Nephron progenitor cell (in vitro differentiated cells): ENCODE results near the gene CELA2A.
A peak's percentile ranks its signal among the peaks of the same experiment; 100 is the strongest.

ENCODE experiments used
- DNase-seq: peaks from one replicate; pipeline ENCODE4 v3.0.0; 2021
- H3K27ac Mint-ChIP-seq: 2 replicates; pipeline ENCODE4 v1.8.0; 2021; ENCODE audit warnings: mild to moderate bottlenecking, moderate library complexity, mixed read lengths
- H3K27me3 Mint-ChIP-seq: 2 replicates; pipeline ENCODE4 v1.8.0; 2021; ENCODE audit warnings: mild to moderate bottlenecking, low read depth, mixed read lengths; ENCODE audit not compliant: poor library complexity
- H3K36me3 Mint-ChIP-seq: 2 replicates; pipeline ENCODE4 v1.8.0; 2021; ENCODE audit warnings: low read depth, mixed read lengths
- H3K4me1 Mint-ChIP-seq: 2 replicates; pipeline ENCODE4 v1.8.0; 2021; ENCODE audit warnings: mixed read lengths
- H3K4me3 Mint-ChIP-seq: 2 replicates; pipeline ENCODE4 v1.8.0; 2021; ENCODE audit warnings: mild to moderate bottlenecking, moderate library complexity, mixed read lengths
- H3K9me3 Mint-ChIP-seq: 2 replicates; pipeline ENCODE4 v1.8.0; 2021; ENCODE audit warnings: mild to moderate bottlenecking, moderate library complexity, mixed read lengths
- CTCF ChIP-seq: fragments of 200-600 bp; sonication (generic); IDR thresholded peaks from 2 replicates; pipeline ENCODE4 v1.5.0; 2021; ENCODE audit warnings: antibody characterized with exemption

CELA2A gene

GRCh38 chr1:15410884-15411245 lies 45.7 kb upstream of the CELA2A start:
- H3K27ac Mint-ChIP-seq, result no peak overlapping the region
- H3K27me3 Mint-ChIP-seq, result peaks cover 23% of the 10 kb centered on the region
- DNase-seq, result no peak
- TF ChIP-seq CTCF, result no peak
- H3K9me3 Mint-ChIP-seq, result no peaks in the 10 kb centered on the region
- H3K4me3 Mint-ChIP-seq, result peak overlapping the region; percentile 89
- peaks cover 50% of the 10 kb centered on the region for H3K4me1 Mint-ChIP-seq
- H3K36me3 Mint-ChIP-seq, result no peaks in the 10 kb centered on the region

GRCh38 chr1:15411593-15412137 lies 44.9 kb upstream of the CELA2A start:
- DNase-seq, result peak; percentile 29
- TF ChIP-seq CTCF, result no peak
- Mint-ChIP-seq H3K27ac (no peak overlapping the region), H3K36me3 (no peaks in the 10 kb centered on the region), H3K27me3 (peaks cover 19% of the 10 kb centered on the region), H3K4me1 (peaks cover 57% of the 10 kb centered on the region), H3K9me3 (no peaks in the 10 kb centered on the region), H3K4me3 (peak overlapping the region; percentile 89)

GRCh38 chr1:15412175-15412800 lies 44.2 kb upstream of the CELA2A start:
- no peaks in the 10 kb centered on the region for H3K36me3 Mint-ChIP-seq
- DNase-seq, result no peak
- H3K27me3 Mint-ChIP-seq, result peaks cover 15% of the 10 kb centered on the region
- peak overlapping the region; percentile 89 for H3K4me3 Mint-ChIP-seq
- H3K27ac Mint-ChIP-seq, result no peak overlapping the region
- no peak for TF ChIP-seq CTCF
- H3K9me3 Mint-ChIP-seq, result no peaks in the 10 kb centered on the region
- peaks cover 56% of the 10 kb centered on the region for H3K4me1 Mint-ChIP-seq

GRCh38 chr1:15412843-15413242 lies 43.7 kb upstream of the CELA2A start:
- H3K27ac Mint-ChIP-seq, result no peak overlapping the region
- H3K9me3 Mint-ChIP-seq, result no peaks in the 10 kb centered on the region
- peaks cover 55% of the 10 kb centered on the region for H3K4me1 Mint-ChIP-seq
- H3K27me3 Mint-ChIP-seq, result peaks cover 15% of the 10 kb centered on the region
- no peaks in the 10 kb centered on the region for H3K36me3 Mint-ChIP-seq
- no peak for DNase-seq
- no peak overlapping the region for H3K4me3 Mint-ChIP-seq
- no peak for TF ChIP-seq CTCF

GRCh38 chr1:15413563-15414444 lies 42.7 kb upstream of the CELA2A start:
- Mint-ChIP-seq H3K27ac (peak overlapping the region; percentile 61), H3K4me3 (no peak overlapping the region), H3K9me3 (no peaks in the 10 kb centered on the region), H3K36me3 (no peaks in the 10 kb centered on the region), H3K27me3 (peaks cover 15% of the 10 kb centered on the region), H3K4me1 (peaks cover 46% of the 10 kb centered on the region)
- DNase-seq, result no peak
- TF ChIP-seq CTCF, result no peak
